ENCODE measurements around the gene LEF1. TPM values are rescaled to one million over a fixed set of nuclear protein-coding genes. Genes with fewer than 3 reads are reported as not detected.

The LEF1 gene
- total and polyA plus RNA-seq, 9 of the 15 experiments (the other 6 are each of a cell fraction or from before 2014, with no cell fraction given): 15.1 to 81.1 (median 29.7) TPM

DNA sequence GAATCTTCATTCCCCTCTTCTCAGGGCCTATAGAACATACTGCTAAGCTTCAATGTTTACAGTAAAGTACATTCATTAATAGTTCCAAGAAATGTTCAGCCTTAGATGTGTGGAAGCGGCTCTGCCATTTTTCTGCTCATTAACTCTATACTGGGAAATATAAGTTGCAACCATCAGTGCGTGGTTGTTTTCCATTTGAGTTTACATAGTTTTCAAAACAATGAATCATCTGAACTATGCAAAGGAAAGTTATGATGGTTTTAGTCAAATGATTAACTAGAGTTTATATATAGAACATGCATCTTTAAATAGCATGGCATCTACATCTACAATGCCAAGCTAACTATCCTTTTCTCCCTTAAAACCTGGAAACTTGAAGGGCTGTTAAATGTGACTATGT lies 29.6 kb downstream of the LEF1 start:
- Histone ChIP-seq H3K4me3 (no peak overlapping the region), H4K20me1 (replicated peaks; ENCODE audit: control insufficient read depth, insufficient read depth, low read length) (no peaks in the 10 kb centered on the region), H3K9me1 (ENCODE audit: control insufficient read depth, insufficient read depth, low read length) (no peaks in the 10 kb centered on the region), H3K9ac (ENCODE audit: insufficient read depth in 1 of 2, low read depth in 2 of 2, low read length in 2 of 2) (no peak overlapping the region), H3K4me2 (ENCODE audit: insufficient read depth, low read length) (no peak overlapping the region), H3K27me3 (ENCODE audit: control insufficient read depth in 2 of 2, insufficient read depth in 2 of 2, low read length in 2 of 2) (no peaks in the 10 kb centered on the region), H3K9me3 (replicated peaks; ENCODE audit: control insufficient read depth, insufficient read depth, low read depth, low read length) (no peaks in the 10 kb centered on the region), H3K4me1 (replicated peaks in 1 of 2; ENCODE audit: control insufficient read depth in 2 of 2, insufficient read depth in 2 of 2, low read length in 2 of 2) (peaks cover 5% of the 10 kb centered on the region in 2 experiments; a peak in 3 of 5 replicates), H2AFZ (ENCODE audit: low read depth, low read length) (no peak overlapping the region), H3K36me3 (ENCODE audit: control insufficient read depth, insufficient read depth, low read length) (no peaks in the 10 kb centered on the region), H3K27ac (ENCODE audit: extremely low read depth, low read depth, low read length) (no peak overlapping the region), H3K79me2 (ENCODE audit: control insufficient read depth, insufficient read depth, low read length) (peaks cover 2% of the 10 kb centered on the region; the same call in 1 of the 3 replicates)
- POLR2A ChIA-PET: interaction anchor here (1.0 to 1.6 kb wide), 2 partner anchors 8 to 34 kb away, joined by 4 to 8 read pairs; no protein-coding TSS in a partner anchor
- 71% methylated on average over 2 of the region's 2 CpGs for WGBS (ENCODE audit: insufficient coverage, low coverage, missing lambda C conversion rate)
- no peak for FAIRE-seq
- BruUV-seq (replicated peaks): no TSS peak
- in situ Hi-C loops (cut with MboI) (no loop called here), intact Hi-C loops (cut with micrococcal nuclease) (no loop called here)
- CTCF ChIA-PET (ENCODE audit: low intra/inter-chr PET ratio): no interaction called here
- no peak for TF ChIP-seq PCBP2 (IDR thresholded peaks at IDR 0.05; ENCODE audit: low read depth, low read length, poor library complexity, severe bottlenecking)
- no peak for TF ChIP-seq NFXL1 (CRISPR knock-in tag; IDR thresholded peaks at IDR 0.05)
- ATAC-seq: no peak
- no peak for DNase-seq (ENCODE audit: extremely low read depth in 1 of 4, low spot score in 3 of 4)

DNA sequence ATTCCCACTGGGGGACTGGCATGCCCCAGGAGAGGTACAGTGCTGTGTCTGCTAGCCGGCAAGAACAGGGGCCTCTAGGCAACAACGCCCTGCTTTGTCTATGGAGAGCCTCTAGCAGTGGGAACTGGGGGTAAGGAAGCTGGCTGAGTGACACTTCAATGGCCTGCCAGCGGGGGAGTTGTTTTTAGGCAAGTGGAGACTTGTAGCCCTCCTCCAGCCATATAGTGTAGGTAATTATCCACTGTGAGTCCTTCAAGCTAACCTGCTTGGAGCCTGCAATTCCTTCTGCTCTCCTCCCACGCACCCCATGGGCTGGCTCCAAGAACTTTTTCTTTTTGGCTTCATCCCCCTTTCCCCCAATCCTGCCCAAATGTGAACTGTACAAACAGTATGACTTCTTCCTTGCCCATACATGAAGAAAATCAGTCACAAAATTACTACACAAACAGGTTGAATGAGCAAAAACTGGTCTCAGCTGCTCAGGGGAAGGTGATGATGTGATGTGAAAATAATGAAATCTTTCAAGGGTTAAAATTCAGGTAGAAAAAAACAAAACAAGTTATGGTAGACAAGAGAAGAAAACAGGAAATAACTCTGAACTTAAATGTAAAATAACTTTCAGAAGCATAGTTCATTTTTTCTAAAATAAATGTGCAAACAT lies 33.1 kb downstream of the LEF1 start:
- DNase-seq (ENCODE audit: extremely low read depth in 1 of 4, low spot score in 3 of 4) (peak; percentile 17 to 54 (median 36)), ATAC-seq (peak; percentile 90), FAIRE-seq (peak; percentile 49)
- Histone ChIP-seq H3K4me3 (no peak overlapping the region), H4K20me1 (replicated peaks; ENCODE audit: control insufficient read depth, insufficient read depth, low read length) (no peaks in the 10 kb centered on the region), H3K27ac (ENCODE audit: extremely low read depth, low read depth, low read length) (no peak overlapping the region), H3K4me1 (replicated peaks in 1 of 2; ENCODE audit: control insufficient read depth in 2 of 2, insufficient read depth in 2 of 2, low read length in 2 of 2) (peaks cover 4 to 5% of the 10 kb centered on the region in 2 experiments; a peak in 3 of 5 replicates), H3K79me2 (ENCODE audit: control insufficient read depth, insufficient read depth, low read length) (no peaks in the 10 kb centered on the region; the same call in 2 of the 3 replicates), H2AFZ (ENCODE audit: low read depth, low read length) (no peak overlapping the region), H3K4me2 (ENCODE audit: insufficient read depth, low read length) (no peak overlapping the region; the same call in 1 of the 2 replicates), H3K9me1 (ENCODE audit: control insufficient read depth, insufficient read depth, low read length) (no peaks in the 10 kb centered on the region), H3K9ac (ENCODE audit: insufficient read depth in 1 of 2, low read depth in 2 of 2, low read length in 2 of 2) (peak overlapping the region in 1 of 2 experiments; percentile 41; a peak in 1 of 4 replicates), H3K27me3 (ENCODE audit: control insufficient read depth in 2 of 2, insufficient read depth in 2 of 2, low read length in 2 of 2) (no peaks in the 10 kb centered on the region), H3K9me3 (replicated peaks; ENCODE audit: control insufficient read depth, insufficient read depth, low read depth, low read length) (no peaks in the 10 kb centered on the region), H3K36me3 (ENCODE audit: control insufficient read depth, insufficient read depth, low read length) (no peaks in the 10 kb centered on the region)
- intact Hi-C loops (cut with micrococcal nuclease) (no loop called here), in situ Hi-C loops (cut with MboI) (no loop called here)
- ChIA-PET POLR2A (interaction anchor here (0.7 kb wide), 1 partner anchor 31 kb away, joined by 3 read pairs; no protein-coding TSS in a partner anchor), CTCF (ENCODE audit: low intra/inter-chr PET ratio) (no interaction called here)
- 28% methylated on average over 4 of the region's 4 CpGs for WGBS (ENCODE audit: insufficient coverage, low coverage, missing lambda C conversion rate)
- no TSS peak for BruUV-seq (replicated peaks)
- TF ChIP-seq SMARCE1 (IDR thresholded peaks at IDR 0.05) (no peak), HIVEP1 (CRISPR knock-in tag; IDR thresholded peaks at IDR 0.05) (no peak), NR4A1 (CRISPR knock-in tag; IDR thresholded peaks at IDR 0.05) (no peak), NR4A1 (tag; IDR thresholded peaks at IDR 0.05) (no peak), ZNF76 (CRISPR knock-in tag; IDR thresholded peaks at IDR 0.05; ENCODE audit: borderline replicate concordance) (no peak), YY1 (IDR thresholded peaks at IDR 0.05; ENCODE audit: borderline replicate concordance in 1 of 3, control insufficient read depth in 1 of 3, extremely low read depth in 1 of 3, insufficient read depth in 3 of 3, insufficient read length in 1 of 3, insufficient replicate concordance in 2 of 3, low read depth in 1 of 3, low read length in 2 of 3) (peak in 1 of 3 experiments; percentile 26), ILF3 (IDR thresholded peaks at IDR 0.05; ENCODE audit: borderline replicate concordance) (no peak), PKNOX1 (IDR thresholded peaks at IDR 0.05) (peak; percentile 86), ZSCAN32 (CRISPR knock-in tag; IDR thresholded peaks at IDR 0.05) (no peak), NCOA1 (IDR thresholded peaks at IDR 0.05; ENCODE audit: low read depth) (no peak), YBX1 (IDR thresholded peaks at IDR 0.05) (no peak)

All from K562 (cell line).